HEK293T (cell line): ENCODE results near the gene EBF3.

Source experiments
- CTCF ChIA-PET: fragments of 350-600 bp; formaldehyde crosslinking; extraction: SDS; loops from one replicate; lab custom pipeline; 2021; ENCODE audit warnings: antibody characterized with exemption, inconsistent platforms; lab: Yijun Ruan, JAX
- POLR2A ChIA-PET: fragments of 350-600 bp; formaldehyde crosslinking; extraction: SDS; loops from one replicate; lab custom pipeline; 2020; ENCODE audit warnings: antibody characterized with exemption, inconsistent platforms; lab: Yijun Ruan, JAX
- DNase-seq: peaks from one replicate; pipeline ENCODE4 v3.0.0; 2012; ENCODE audit warnings: mixed read lengths; ENCODE audit errors: extremely low spot score
- ARNT ChIP-seq: fragments of 450-650 bp; IDR thresholded peaks from 2 replicates; pipeline ENCODE4 v1.6.1; 2017; ENCODE audit warnings: mild to moderate bottlenecking
- BHLHE40 ChIP-seq: fragments of 450-650 bp; IDR thresholded peaks from 2 replicates; pipeline ENCODE4 v1.6.1; 2016; ENCODE audit warnings: mild to moderate bottlenecking, moderate library complexity, borderline replicate concordance
- CTBP1 ChIP-seq: fragments of 450-650 bp; IDR thresholded peaks from 2 replicates; pipeline ENCODE4 v1.6.1; 2016; ENCODE audit warnings: borderline replicate concordance
- ELF4 ChIP-seq: fragments of 450-650 bp; IDR thresholded peaks from 2 replicates; pipeline ENCODE4 v1.6.1; 2017; ENCODE audit warnings: antibody characterized with exemption
- FOXA1 ChIP-seq: fragments of 450-650 bp; IDR thresholded peaks from 2 replicates; pipeline ENCODE4 v1.6.1; 2016; ENCODE audit warnings: mild to moderate bottlenecking
- FOXK2 ChIP-seq: fragments of 450-650 bp; IDR thresholded peaks from 2 replicates; pipeline ENCODE4 v1.6.1; 2016; ENCODE audit warnings: mild to moderate bottlenecking
- FOXM1 ChIP-seq: fragments of 450-650 bp; IDR thresholded peaks from 2 replicates; pipeline ENCODE4 v1.6.1; 2017; ENCODE audit warnings: mild to moderate bottlenecking, borderline replicate concordance
- HDGF ChIP-seq: fragments of 450-650 bp; IDR thresholded peaks from 2 replicates; pipeline ENCODE4 v1.6.1; 2017; ENCODE audit warnings: antibody characterized with exemption, borderline replicate concordance
- L3MBTL2 ChIP-seq: fragments of 450-650 bp; conservative IDR thresholded peaks from 2 replicates; pipeline ENCODE4 v1.6.1; 2016; ENCODE audit warnings: mild to moderate bottlenecking
- LEF1 ChIP-seq: fragments of 450-650 bp; IDR thresholded peaks from 2 replicates; pipeline ENCODE4 v1.6.1; 2017; ENCODE audit warnings: mild to moderate bottlenecking, borderline replicate concordance
- NFRKB ChIP-seq: fragments of 450-650 bp; IDR thresholded peaks from 2 replicates; pipeline ENCODE4 v1.6.1; 2016; ENCODE audit warnings: mild to moderate bottlenecking, moderate library complexity
- SP1 ChIP-seq: fragments of 450-650 bp; IDR thresholded peaks from 2 replicates; pipeline ENCODE4 v1.6.1; 2017
- SUZ12 ChIP-seq: fragments of 450-650 bp; IDR thresholded peaks from 2 replicates; pipeline ENCODE4 v1.6.1; 2016; ENCODE audit warnings: mild to moderate bottlenecking
- TARDBP ChIP-seq: fragments of 450-650 bp; IDR thresholded peaks from 2 replicates; pipeline ENCODE4 v1.6.1; 2016
- ZNF384 ChIP-seq: fragments of 450-650 bp; IDR thresholded peaks from 2 replicates; pipeline ENCODE4 v1.6.1; 2016
- TF ChIP-seq, protein P1 (sequence below): fragments of 450-650 bp; IDR thresholded peaks from 2 replicates; pipeline ENCODE4 v1.6.1; 2016

EBF3 gene

GRCh38 chr10:129833468-129833950 is 130.6 kb downstream of the EBF3 start:
- CTCF ChIA-PET: no interaction called here
- TF ChIP-seq SUZ12: no peak

GRCh38 chr10:129832573-129833467 is 131.3 kb downstream of the EBF3 start:
- TF ChIP-seq SP1 (no peak), LEF1 (no peak), CTBP1 (no peak)
- ChIA-PET CTCF (no interaction called here), POLR2A (no interaction called here)
- no peak for DNase-seq

More at GRCh38 chr10:129833468-129833950, 130.6 kb downstream of the EBF3 start:
- POLR2A ChIA-PET: no interaction called here
- DNase-seq: no peak

- DNase-seq: no peak
- TF ChIP-seq ZNF384 (no peak), SP1 (no peak), HDGF (no peak), SUZ12 (no peak), ELF4 (no peak), TARDBP (no peak), CTBP1 (no peak), FOXM1 (no peak), ARNT (no peak), BHLHE40 (no peak), L3MBTL2 (no peak), NFRKB (no peak), FOXA1 (no peak), FOXK2 (no peak), LEF1 (no peak)
- TF ChIP-seq, protein P1, sequence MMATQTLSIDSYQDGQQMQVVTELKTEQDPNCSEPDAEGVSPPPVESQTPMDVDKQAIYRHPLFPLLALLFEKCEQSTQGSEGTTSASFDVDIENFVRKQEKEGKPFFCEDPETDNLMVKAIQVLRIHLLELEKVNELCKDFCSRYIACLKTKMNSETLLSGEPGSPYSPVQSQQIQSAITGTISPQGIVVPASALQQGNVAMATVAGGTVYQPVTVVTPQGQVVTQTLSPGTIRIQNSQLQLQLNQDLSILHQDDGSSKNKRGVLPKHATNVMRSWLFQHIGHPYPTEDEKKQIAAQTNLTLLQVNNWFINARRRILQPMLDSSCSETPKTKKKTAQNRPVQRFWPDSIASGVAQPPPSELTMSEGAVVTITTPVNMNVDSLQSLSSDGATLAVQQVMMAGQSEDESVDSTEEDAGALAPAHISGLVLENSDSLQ: no peak
- CTCF ChIA-PET: no interaction called here
- POLR2A ChIA-PET: no interaction called here
Observed at GRCh38 chr10:129831150-129831549, 132.9 kb downstream of the EBF3 start.

- no peak for TF ChIP-seq BHLHE40
- no peak for TF ChIP-seq LEF1
- TF ChIP-seq HDGF: no peak
- TF ChIP-seq TARDBP: no peak
- no peak for TF ChIP-seq CTBP1
- ChIA-PET CTCF (no interaction called here), POLR2A (no interaction called here)
- DNase-seq: no peak
Observed at GRCh38 chr10:129825826-129826225, 138.2 kb downstream of the EBF3 start.

GRCh38 chr10:129825221-129825620 is 138.9 kb downstream of the EBF3 start:
- CTCF ChIA-PET: no interaction called here
- no peak for TF ChIP-seq FOXM1
- no peak for TF ChIP-seq TARDBP
- TF ChIP-seq ARNT: no peak
- TF ChIP-seq CTBP1: no peak
- no peak for TF ChIP-seq FOXK2
- POLR2A ChIA-PET: no interaction called here
- no peak for DNase-seq

- CTCF ChIA-PET: no interaction called here
- no peak for DNase-seq
- no peak for TF ChIP-seq SP1
- TF ChIP-seq, protein P1: no peak
- no peak for TF ChIP-seq CTBP1
- TF ChIP-seq FOXM1: no peak
- TF ChIP-seq TARDBP: no peak
- no peak for TF ChIP-seq LEF1
- TF ChIP-seq L3MBTL2: no peak
- TF ChIP-seq ELF4: no peak
- TF ChIP-seq FOXA1: no peak
- TF ChIP-seq HDGF: no peak
- TF ChIP-seq ZNF384: no peak
- TF ChIP-seq NFRKB: no peak
- TF ChIP-seq BHLHE40: no peak
- TF ChIP-seq FOXK2: no peak
- no peak for TF ChIP-seq SUZ12
- TF ChIP-seq ARNT: no peak
- POLR2A ChIA-PET: no interaction called here
Observed at GRCh38 chr10:129820451-129820850, 143.6 kb downstream of the EBF3 start.

GRCh38 chr10:129816656-129817045 is 147.4 kb downstream of the EBF3 start:
- CTCF ChIA-PET: no interaction called here
- POLR2A ChIA-PET: no interaction called here
- no peak for DNase-seq
- no peak for TF ChIP-seq FOXA1
- TF ChIP-seq BHLHE40: no peak
- TF ChIP-seq ARNT: no peak
- no peak for TF ChIP-seq ELF4
- TF ChIP-seq L3MBTL2: no peak
- no peak for TF ChIP-seq NFRKB
- no peak for TF ChIP-seq CTBP1
- TF ChIP-seq ZNF384: no peak
- TF ChIP-seq LEF1: no peak
- no peak for TF ChIP-seq SUZ12
- TF ChIP-seq TARDBP: no peak
- TF ChIP-seq FOXM1: no peak
- TF ChIP-seq SP1: no peak
- TF ChIP-seq, protein P1: no peak
- TF ChIP-seq FOXK2: no peak
